GM12878 (cell line): Measurements from ENCODE around the gene BHLHA15. TPM values are rescaled to one million over a fixed set of nuclear protein-coding genes. Genes with fewer than 3 reads are reported as not detected.

ENCODE experiments used
- ATAC-seq: fragments of 200-7000 bp; cut with Tn5 transposase; 3 replicates; pipeline ENCODE4 v1.9.1; 2020; ENCODE audit warnings: mild to moderate bottlenecking, moderate library complexity
- BruUV-seq: library from RNA; stranded (reverse); fragments of 400-500 nt; replicated peaks from 2 replicates; lab custom pipeline; 2021; lab: Mats Ljungman, UMichigan
- CTCF ChIA-PET: fragments of 300-600 bp; sonication (Branson Sonifier 250); formaldehyde crosslinking; extraction: SDS; loops from one replicate; lab custom pipeline; 2021; ENCODE audit warnings: inconsistent platforms; lab: Yijun Ruan, JAX
- POLR2A ChIA-PET: fragments of 350-600 bp; formaldehyde crosslinking; extraction: SDS; loops from one replicate; lab custom pipeline; 2021; ENCODE audit warnings: inconsistent platforms; lab: Charles Lee
- RAD21 ChIA-PET: fragments of 300-600 bp; sonication (Branson Sonifier 250); formaldehyde crosslinking; loops from one replicate; lab custom pipeline; 2023; ENCODE audit warnings: antibody characterized with exemption; ENCODE audit not compliant: unreplicated experiment; lab: Charles Lee
- SMC1A ChIA-PET: fragments of 300-600 bp; sonication (Branson Sonifier 250); formaldehyde crosslinking; loops from one replicate; lab custom pipeline; 2023; ENCODE audit not compliant: unreplicated experiment, uncharacterized antibody; lab: Charles Lee
- DNase-seq: peaks from one replicate; pipeline ENCODE4 v3.0.0-alpha.2; 2011; ENCODE audit warnings: low read depth, low spot score
- FAIRE-seq: peaks from 3 replicates; lab custom pipeline; 2011; peaks lifted over from hg19 to GRCh38; lab: Jason Lieb, UNC
- H2AFZ ChIP-seq: 2 replicates; pipeline ENCODE4 v1.6.0; 2011; ENCODE audit warnings: low read depth, low read length, control low read depth; ENCODE audit not compliant: control insufficient read depth
- H3K27ac ChIP-seq: 2 replicates; pipeline ENCODE4 v1.5.1; 2011; ENCODE audit warnings: control low read depth; ENCODE audit not compliant: control insufficient read depth, insufficient read depth
- H3K27me3 ChIP-seq, 2 experiments: replicated peaks in 1 of 2; 2 replicates each; pipeline versions ENCODE4 v1.6.0 to v1.6.1; 2011; ENCODE audit warnings: low read length in 1 of 2; ENCODE audit not compliant: control insufficient read depth in 2 of 2, insufficient read depth in 2 of 2
- H3K36me3 ChIP-seq, 2 experiments: 2 replicates each; pipeline ENCODE4 v1.5.1; 2011; ENCODE audit warnings: low read length in 1 of 2; ENCODE audit not compliant: control insufficient read depth in 2 of 2, insufficient read depth in 2 of 2
- H3K4me1 ChIP-seq: 2 replicates; pipeline ENCODE4 v1.6.1; 2011; ENCODE audit warnings: mild to moderate bottlenecking, low read length, moderate library complexity, mixed read lengths; ENCODE audit not compliant: control insufficient read depth, insufficient read depth
- H3K4me2 ChIP-seq: 2 replicates; pipeline ENCODE4 v1.6.0; 2011; ENCODE audit warnings: control low read depth; ENCODE audit not compliant: control insufficient read depth, insufficient read depth
- H3K4me3 ChIP-seq: fragments of 200-600 bp; sonication (generic); 2 replicates; pipeline ENCODE4 v1.5.1; 2016
- H3K79me2 ChIP-seq: 2 replicates; pipeline ENCODE4 v1.6.0; 2011; ENCODE audit warnings: low read length; ENCODE audit not compliant: control insufficient read depth, insufficient read depth
- H3K9ac ChIP-seq: 2 replicates; pipeline ENCODE4 v1.8.0; 2011; ENCODE audit warnings: low read length, control low read depth, mixed read lengths; ENCODE audit not compliant: control insufficient read depth, insufficient read depth
- H3K9me3 ChIP-seq: replicated peaks from 3 replicates; pipeline ENCODE4 v1.5.1; 2011; ENCODE audit warnings: mild to moderate bottlenecking, low read length; ENCODE audit not compliant: control insufficient read depth, insufficient read depth
- H4K20me1 ChIP-seq: 2 replicates; pipeline ENCODE4 v1.6.0; 2011; ENCODE audit not compliant: control insufficient read depth, insufficient read depth
- BHLHE40 ChIP-seq, 2 experiments: fragments of 450-650 bp in 1 of 2; IDR thresholded peaks; 2 replicates each; pipeline ENCODE4 v1.6.1; 2011 to 2017; ENCODE audit warnings: low read depth in 2 of 2, borderline replicate concordance in 1 of 2, improper control_type of control experiment in 1 of 2, low read length in 1 of 2, mild to moderate bottlenecking in 1 of 2
- CBFB ChIP-seq: IDR thresholded peaks from 2 replicates; pipeline ENCODE4 v1.6.1; 2016; ENCODE audit warnings: antibody characterized with exemption, low read depth
- CHD2 ChIP-seq: IDR thresholded peaks from 2 replicates; pipeline ENCODE4 v1.6.1; 2011; ENCODE audit warnings: low read depth, low read length, improper control_type of control experiment, borderline replicate concordance
- MEF2B ChIP-seq: fragments of 450-650 bp; IDR thresholded peaks from 2 replicates; pipeline ENCODE4 v1.6.1; 2018; ENCODE audit warnings: mild to moderate bottlenecking, moderate library complexity; ENCODE audit not compliant: partially characterized antibody, poor library complexity, severe bottlenecking
- NBN ChIP-seq: fragments of 450-650 bp; IDR thresholded peaks from 2 replicates; pipeline ENCODE4 v1.6.1; 2016
- NFYB ChIP-seq: IDR thresholded peaks from 2 replicates; pipeline ENCODE4 v1.6.1; 2011; ENCODE audit warnings: low read depth, mild to moderate bottlenecking, low read length, improper control_type of control experiment, moderate library complexity; ENCODE audit not compliant: insufficient read depth
- PML ChIP-seq: IDR thresholded peaks from 2 replicates; pipeline ENCODE4 v1.6.1; 2012; ENCODE audit warnings: low read length, inconsistent platforms
- RFX5 ChIP-seq: IDR thresholded peaks from 2 replicates; pipeline ENCODE4 v1.6.1; 2011; ENCODE audit warnings: low read depth, low read length, improper control_type of control experiment
- WGBS: methylation state at CpG from one replicate; pipeline ENCODE4 v1.1.6; 2016; ENCODE audit warnings: low lambda C conversion rate; ENCODE audit not compliant: insufficient replicate concordance, insufficient coverage; ENCODE audit errors: missing lambda C conversion rate; 5-methylcytosine and 5-hydroxymethylcytosine counted together
- in situ Hi-C: fragments of 300-500 bp; cut with MboI; formaldehyde crosslinking; loops from 9 replicates; pipeline ENCODE4 v1.14.3; 2018; ENCODE audit warnings: mixed read lengths
- intact Hi-C: fragments of 100-400 bp; cut with micrococcal nuclease; formaldehyde crosslinking; loops from one replicate; pipeline ENCODE4 v1.14.2; 2022; ENCODE audit not compliant: unreplicated experiment
- polyA plus RNA-seq, 11 experiments: library from polyadenylated mRNA; depleted of rRNA in 4 of 11; unstranded in 6 of 11; stranded (reverse) in 5 of 11; fragments of >200 nt; fragmentation: Nextera tagmentation in 4 of 11; fragmentation: Illumina TruSeq in 1 of 11; extraction: Ambion mirVana in 4 of 11; extraction: Trizol in 1 of 11; gene quantifications; 1 replicate in 1 of 11; 2 replicates in 10 of 11; pipeline versions ENCODE4 v1.2.1 to v1.2.3, GENCODE V29; 2011 to 2016; ENCODE audit warnings: inconsistent platforms in 2 of 11, missing spikeins in 2 of 11, low read depth in 1 of 11
- total RNA-seq, 4 experiments: library from RNA; depleted of rRNA in 3 of 4; stranded (reverse); fragments of >200 nt in 3 of 4; fragmentation: Illumina TruSeq in 1 of 4; extraction: Trizol in 1 of 4; gene quantifications; 2 replicates each; pipeline versions ENCODE4 v1.2.1 to v1.2.3, GENCODE V29; 2013 to 2021
- TF ChIP-seq, protein P1 (sequence below): fragments of 450-650 bp; IDR thresholded peaks from 2 replicates; pipeline ENCODE4 v1.6.1; 2018; ENCODE audit warnings: mild to moderate bottlenecking, low read depth, moderate library complexity; ENCODE audit not compliant: partially characterized antibody

The BHLHA15 gene
- total and polyA plus RNA-seq, 10 of the 15 experiments (the other 5 are each of a cell fraction or from before 2014, with no cell fraction given): 0.54 to 4.2 (median 2.5) TPM; not detected in 4

DNA sequence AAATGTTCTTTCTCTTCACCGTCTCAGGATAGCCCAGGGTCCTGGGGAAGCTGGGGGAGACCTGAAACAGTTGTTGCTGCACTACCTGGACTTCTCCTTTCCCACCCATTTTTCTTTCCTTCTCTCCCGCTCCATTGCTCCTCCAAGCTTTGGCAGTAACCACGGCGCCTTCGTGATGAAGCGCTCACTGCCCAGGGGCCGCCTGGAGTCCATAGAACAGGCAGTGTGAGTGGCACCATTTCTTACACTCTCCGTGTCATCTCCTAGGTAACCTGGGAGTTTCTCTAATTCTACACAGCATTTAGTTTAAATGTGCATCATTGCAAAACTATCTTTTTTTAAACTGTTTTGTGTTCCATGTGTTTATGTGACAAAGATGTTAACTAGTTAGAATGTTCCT lies 40.3 kb upstream of the BHLHA15 start:
- no peak for FAIRE-seq
- DNase-seq: no peak
- POLR2A ChIA-PET: no interaction called here
- no peaks in the 10 kb centered on the region; a peak in 3 of 4 replicates for H3K36me3 ChIP-seq
- no peaks in the 10 kb centered on the region for H3K9me3 ChIP-seq
- H3K27ac ChIP-seq: no peak overlapping the region
- in situ Hi-C loops (no loop called here), intact Hi-C loops (no loop called here)
- no peaks in the 10 kb centered on the region for H3K4me1 ChIP-seq
- H4K20me1 ChIP-seq: no peaks in the 10 kb centered on the region
- no TSS peak for BruUV-seq
- no peak overlapping the region for H2AFZ ChIP-seq
- no peak for ATAC-seq
- no peaks in the 10 kb centered on the region for H3K27me3 ChIP-seq
- WGBS: 91% methylated on average over 7 of the region's 8 CpGs
- no peaks in the 10 kb centered on the region for H3K79me2 ChIP-seq
- SMC1A ChIA-PET: interaction anchor here (1.3 kb wide), 1 partner anchor 150 kb away, joined by 6 read pairs; no protein-coding TSS in a partner anchor
- no peak overlapping the region for H3K9ac ChIP-seq
- CTCF ChIA-PET: interaction anchor here (2.0 kb wide), 1 partner anchor 149 kb away, joined by 7 read pairs; no protein-coding TSS in a partner anchor
- TF ChIP-seq RFX5 (no peak), CHD2 (no peak), MEF2B (no peak), BHLHE40 (IDR thresholded peaks at IDR 0.05; ENCODE audit: borderline replicate concordance in 1 of 2, low read depth in 2 of 2, low read length in 1 of 2) (no peak), NFYB (no peak)
- no peak overlapping the region for H3K4me3 ChIP-seq
- RAD21 ChIA-PET: interaction anchor here (1.8 kb wide), 1 partner anchor 149 kb away, joined by 4 read pairs; no protein-coding TSS in a partner anchor
- H3K4me2 ChIP-seq: no peak overlapping the region

DNA sequence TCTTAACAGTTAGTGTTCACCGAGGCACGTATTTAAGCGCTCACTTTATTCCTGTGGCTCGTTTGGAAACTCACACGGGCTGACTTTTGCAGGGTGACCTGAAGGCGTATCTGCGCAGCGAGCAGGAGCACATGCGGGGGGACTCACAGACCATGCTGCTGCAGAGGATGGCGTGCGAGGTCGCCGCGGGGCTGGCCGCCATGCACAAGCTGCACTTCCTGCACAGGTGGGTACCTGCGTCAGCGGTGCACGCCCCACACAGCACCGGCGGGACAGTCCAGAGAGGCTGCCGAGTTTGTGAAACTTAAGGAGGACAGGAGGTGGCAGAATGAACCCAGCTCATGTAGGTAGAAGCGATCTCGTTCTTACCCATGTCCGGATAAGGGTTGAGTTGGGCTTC lies 39.8 kb upstream of the BHLHA15 start:
- DNase-seq (no peak), FAIRE-seq (no peak), ATAC-seq (no peak)
- Histone ChIP-seq H2AFZ (no peak overlapping the region), H3K27ac (no peak overlapping the region), H4K20me1 (no peaks in the 10 kb centered on the region), H3K36me3 (no peaks in the 10 kb centered on the region; a peak in 3 of 4 replicates), H3K4me2 (no peak overlapping the region), H3K9me3 (no peaks in the 10 kb centered on the region), H3K9ac (no peak overlapping the region), H3K27me3 (no peaks in the 10 kb centered on the region), H3K4me3 (no peak overlapping the region), H3K4me1 (no peaks in the 10 kb centered on the region), H3K79me2 (no peaks in the 10 kb centered on the region)
- RAD21 ChIA-PET: interaction anchor here (1.8 kb wide), 1 partner anchor 150 kb away, joined by 4 read pairs; no protein-coding TSS in a partner anchor
- SMC1A ChIA-PET: interaction anchor here (1.3 to 1.7 kb wide), 3 partner anchors 62 to 150 kb away, joined by 4 to 6 read pairs (median 4); partner anchors contain the start of gene LMTK2
- TF ChIP-seq CBFB (no peak), BHLHE40 (IDR thresholded peaks at IDR 0.05; ENCODE audit: borderline replicate concordance in 1 of 2, low read depth in 2 of 2, low read length in 1 of 2) (no peak), NBN (no peak), PML (no peak)
- TF ChIP-seq, protein P1, sequence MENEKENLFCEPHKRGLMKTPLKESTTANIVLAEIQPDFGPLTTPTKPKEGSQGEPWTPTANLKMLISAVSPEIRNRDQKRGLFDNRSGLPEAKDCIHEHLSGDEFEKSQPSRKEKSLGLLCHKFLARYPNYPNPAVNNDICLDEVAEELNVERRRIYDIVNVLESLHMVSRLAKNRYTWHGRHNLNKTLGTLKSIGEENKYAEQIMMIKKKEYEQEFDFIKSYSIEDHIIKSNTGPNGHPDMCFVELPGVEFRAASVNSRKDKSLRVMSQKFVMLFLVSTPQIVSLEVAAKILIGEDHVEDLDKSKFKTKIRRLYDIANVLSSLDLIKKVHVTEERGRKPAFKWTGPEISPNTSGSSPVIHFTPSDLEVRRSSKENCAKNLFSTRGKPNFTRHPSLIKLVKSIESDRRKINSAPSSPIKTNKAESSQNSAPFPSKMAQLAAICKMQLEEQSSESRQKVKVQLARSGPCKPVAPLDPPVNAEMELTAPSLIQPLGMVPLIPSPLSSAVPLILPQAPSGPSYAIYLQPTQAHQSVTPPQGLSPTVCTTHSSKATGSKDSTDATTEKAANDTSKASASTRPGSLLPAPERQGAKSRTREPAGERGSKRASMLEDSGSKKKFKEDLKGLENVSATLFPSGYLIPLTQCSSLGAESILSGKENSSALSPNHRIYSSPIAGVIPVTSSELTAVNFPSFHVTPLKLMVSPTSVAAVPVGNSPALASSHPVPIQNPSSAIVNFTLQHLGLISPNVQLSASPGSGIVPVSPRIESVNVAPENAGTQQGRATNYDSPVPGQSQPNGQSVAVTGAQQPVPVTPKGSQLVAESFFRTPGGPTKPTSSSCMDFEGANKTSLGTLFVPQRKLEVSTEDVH: no peak
- POLR2A ChIA-PET: no interaction called here
- 98% methylated on average over 24 of the region's 24 CpGs for WGBS
- in situ Hi-C loops (no loop called here), intact Hi-C loops (no loop called here)
- no TSS peak for BruUV-seq
- CTCF ChIA-PET: interaction anchor here (1.7 to 2.0 kb wide), 2 partner anchors 66 to 149 kb away, joined by 5 to 7 read pairs; no protein-coding TSS in a partner anchor
